ENCODE data around the gene BNIP1. TPM values are rescaled to one million over a fixed set of nuclear protein-coding genes. Genes with fewer than 3 reads are reported as not detected.

Gene BNIP1
- total and polyA plus RNA-seq, 3 donors from 2014 or later = 20.5 to 37.6 (median 21.4) TPM

DNA sequence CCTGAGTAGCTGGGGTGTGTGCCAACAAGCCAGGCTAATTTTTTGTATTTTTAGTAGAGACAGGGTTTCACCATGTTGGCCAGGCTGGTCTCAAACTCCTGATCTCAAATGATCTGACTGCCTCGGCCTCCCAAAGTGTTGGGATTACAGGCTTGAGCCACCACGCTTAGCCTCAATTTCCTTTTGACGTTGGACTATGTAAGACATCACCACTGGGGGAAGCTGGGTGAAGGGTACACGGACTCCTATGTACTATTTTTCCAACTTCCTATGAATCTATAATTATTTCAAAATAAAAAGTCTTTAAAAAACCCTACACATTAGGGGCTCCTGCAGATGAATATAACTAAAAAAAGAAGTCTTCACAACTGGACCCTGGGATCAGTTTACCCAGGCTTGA, 46.7 kb downstream of the BNIP1 start:
- TF ChIP-seq POLR2A (IDR thresholded peaks at IDR 0.05) = no peak
- TF ChIP-seq, protein P1, sequence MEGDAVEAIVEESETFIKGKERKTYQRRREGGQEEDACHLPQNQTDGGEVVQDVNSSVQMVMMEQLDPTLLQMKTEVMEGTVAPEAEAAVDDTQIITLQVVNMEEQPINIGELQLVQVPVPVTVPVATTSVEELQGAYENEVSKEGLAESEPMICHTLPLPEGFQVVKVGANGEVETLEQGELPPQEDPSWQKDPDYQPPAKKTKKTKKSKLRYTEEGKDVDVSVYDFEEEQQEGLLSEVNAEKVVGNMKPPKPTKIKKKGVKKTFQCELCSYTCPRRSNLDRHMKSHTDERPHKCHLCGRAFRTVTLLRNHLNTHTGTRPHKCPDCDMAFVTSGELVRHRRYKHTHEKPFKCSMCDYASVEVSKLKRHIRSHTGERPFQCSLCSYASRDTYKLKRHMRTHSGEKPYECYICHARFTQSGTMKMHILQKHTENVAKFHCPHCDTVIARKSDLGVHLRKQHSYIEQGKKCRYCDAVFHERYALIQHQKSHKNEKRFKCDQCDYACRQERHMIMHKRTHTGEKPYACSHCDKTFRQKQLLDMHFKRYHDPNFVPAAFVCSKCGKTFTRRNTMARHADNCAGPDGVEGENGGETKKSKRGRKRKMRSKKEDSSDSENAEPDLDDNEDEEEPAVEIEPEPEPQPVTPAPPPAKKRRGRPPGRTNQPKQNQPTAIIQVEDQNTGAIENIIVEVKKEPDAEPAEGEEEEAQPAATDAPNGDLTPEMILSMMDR (IDR thresholded peaks at IDR 0.05) = no peak
- Histone ChIP-seq H3K36me3 (ENCODE audit: low read depth, missing control alignments) (no peaks in the 10 kb centered on the region), H3K27ac (no peak overlapping the region), H3K27me3 (no peaks in the 10 kb centered on the region), H3K4me3 (no peak overlapping the region), H3K9me3 (no peaks in the 10 kb centered on the region), H3K4me1 (no peaks in the 10 kb centered on the region)
- intact Hi-C loops (cut with DNase I; ENCODE audit: low total_unique reads) = no loop called here
- 90 to 96% methylated on average over 4 of the region's 4 CpGs for WGBS, 2 donors
- DNase-seq = no peak

GRCh38 chr5:173191561-173191960, 47.2 kb downstream of the BNIP1 start:
- no peak overlapping the region for H3K4me3 ChIP-seq
- H3K36me3 ChIP-seq (ENCODE audit: low read depth, missing control alignments) = no peaks in the 10 kb centered on the region
- TF ChIP-seq, protein P1 (IDR thresholded peaks at IDR 0.05) = no peak
- no peak for TF ChIP-seq POLR2A (IDR thresholded peaks at IDR 0.05)
- 80 to 95% methylated on average over 2 to 8 of the region's 8 CpGs for WGBS, 2 donors
- no peaks in the 10 kb centered on the region for H3K9me3 ChIP-seq
- intact Hi-C loops (cut with DNase I; ENCODE audit: low total_unique reads) = no loop called here
- H3K4me1 ChIP-seq = no peaks in the 10 kb centered on the region
- H3K27ac ChIP-seq = no peak overlapping the region
- no peaks in the 10 kb centered on the region for H3K27me3 ChIP-seq
- DNase-seq = no peak

GRCh38 chr5:173192561-173192960, 48.2 kb downstream of the BNIP1 start:
- TF ChIP-seq, protein P1 (IDR thresholded peaks at IDR 0.05) = no peak
- TF ChIP-seq POLR2A (IDR thresholded peaks at IDR 0.05) = no peak
- no peak for DNase-seq
- no peak overlapping the region for H3K27ac ChIP-seq
- H3K36me3 ChIP-seq (ENCODE audit: low read depth, missing control alignments) = no peaks in the 10 kb centered on the region
- no peak overlapping the region for H3K4me3 ChIP-seq
- 88 to 95% methylated on average over 6 to 7 of the region's 7 CpGs for WGBS, 2 donors
- H3K9me3 ChIP-seq = no peaks in the 10 kb centered on the region
- H3K4me1 ChIP-seq = no peaks in the 10 kb centered on the region
- no peaks in the 10 kb centered on the region for H3K27me3 ChIP-seq
- intact Hi-C loops (cut with DNase I; ENCODE audit: low total_unique reads) = no loop called here

DNA sequence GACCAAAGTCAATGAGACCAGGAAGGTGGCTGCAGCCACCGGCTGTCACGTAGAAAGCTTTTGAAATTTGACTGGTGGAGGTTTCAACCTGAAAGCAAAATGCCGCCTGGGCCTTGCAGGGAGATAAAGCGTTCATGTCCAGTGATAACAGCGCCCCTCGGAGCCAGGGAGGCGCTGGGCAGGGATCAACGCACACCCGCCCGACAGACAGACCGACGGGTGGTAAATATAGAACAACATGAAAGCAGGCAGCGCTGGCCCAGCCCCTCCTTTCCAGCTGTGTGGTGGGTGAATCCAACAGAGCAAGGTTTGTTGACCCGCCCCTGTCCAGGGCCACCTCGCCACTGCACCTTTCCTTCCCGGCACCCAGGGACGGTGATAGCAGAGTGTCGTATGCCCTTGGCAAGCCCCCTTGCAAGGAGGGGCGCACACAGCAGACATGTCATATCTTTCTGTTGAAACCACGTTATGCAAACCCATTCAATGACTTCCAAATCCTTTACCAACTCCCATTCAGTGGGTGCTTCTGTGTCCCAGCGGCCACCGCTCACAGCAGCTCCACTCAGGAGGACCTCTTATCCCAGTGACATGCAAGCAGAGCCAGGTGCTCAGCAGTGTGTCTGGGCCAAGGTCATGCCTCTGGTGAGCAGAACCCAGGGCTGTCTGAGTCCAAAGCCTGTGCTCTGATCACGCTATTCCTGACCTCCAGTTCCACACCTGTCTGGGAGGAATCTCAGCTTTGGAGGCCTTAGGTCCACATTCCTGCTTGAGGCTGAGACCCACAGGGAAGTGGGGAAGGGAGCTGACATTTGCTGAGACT, 52.0 kb downstream of the BNIP1 start:
- Histone ChIP-seq H3K27me3 (no peaks in the 10 kb centered on the region), H3K4me1 (no peaks in the 10 kb centered on the region), H3K36me3 (ENCODE audit: low read depth, missing control alignments) (no peaks in the 10 kb centered on the region), H3K4me3 (no peak overlapping the region), H3K27ac (no peak overlapping the region), H3K9me3 (no peaks in the 10 kb centered on the region)
- DNase-seq = no peak
- intact Hi-C loops (cut with DNase I; ENCODE audit: low total_unique reads) = no loop called here
- 77 to 81% methylated on average over 23 of the region's 23 CpGs for WGBS, 2 donors
- TF ChIP-seq POLR2A (IDR thresholded peaks at IDR 0.05) = no peak
- TF ChIP-seq, protein P1 (IDR thresholded peaks at IDR 0.05) = no peak

Measured in testis (tissue), 3 donors.